H1 (cell line): ENCODE measurements around the gene MBNL2. TPM values are rescaled to one million over a fixed set of nuclear protein-coding genes. Genes with fewer than 3 reads are reported as not detected.

Experiments used
- CTCF ChIA-PET: fragments of 300-600 bp; sonication (Branson Sonifier 250); formaldehyde crosslinking; loops from one replicate; lab custom pipeline; 2021; ENCODE audit not compliant: partially characterized antibody; lab: Charles Lee
- POLR2A ChIA-PET: fragments of 300-600 bp; sonication (Branson Sonifier 250); formaldehyde crosslinking; loops from one replicate; lab custom pipeline; 2021; ENCODE audit warnings: inconsistent platforms; ENCODE audit not compliant: partially characterized antibody; lab: Charles Lee
- DNase-seq, 2 experiments: peaks; one replicate each; pipeline versions ENCODE4 v3.0.0 to v3.0.0-alpha.2; 2010 to 2022; ENCODE audit warnings: low spot score in 2 of 2, low read depth in 1 of 2, mixed read lengths in 1 of 2
- FAIRE-seq: peaks from 2 replicates; lab custom pipeline; 2011; peaks lifted over from hg19 to GRCh38; lab: Jason Lieb, UNC
- H2AFZ ChIP-seq: 2 replicates; pipeline ENCODE4 v1.8.1; 2012; ENCODE audit warnings: low read length, inconsistent platforms
- H2AK5ac ChIP-seq: 2 replicates; pipeline ENCODE4 v1.6.1; 2013; ENCODE audit warnings: low read depth, low read length
- H2BK120ac ChIP-seq: replicated peaks from 2 replicates; pipeline ENCODE3; 2013; ENCODE audit warnings: low read depth, low read length, inconsistent platforms
- H2BK12ac ChIP-seq: 2 replicates; pipeline ENCODE4 v1.6.1; 2013; ENCODE audit warnings: low read depth, low read length
- H2BK15ac ChIP-seq: 2 replicates; pipeline ENCODE4 v1.6.1; 2013; ENCODE audit warnings: low read length
- H2BK20ac ChIP-seq: 2 replicates; pipeline ENCODE4 v1.6.1; 2013; ENCODE audit warnings: low read length
- H2BK5ac ChIP-seq: 2 replicates; pipeline ENCODE4 v1.6.1; 2013; ENCODE audit warnings: low read depth, low read length
- H3K14ac ChIP-seq: 2 replicates; pipeline ENCODE4 v1.6.1; 2013; ENCODE audit warnings: inconsistent platforms; ENCODE audit not compliant: insufficient read length
- H3K18ac ChIP-seq: 2 replicates; pipeline ENCODE4 v1.6.1; 2013; ENCODE audit warnings: low read length; ENCODE audit errors: extremely low read depth
- H3K23ac ChIP-seq: 2 replicates; pipeline ENCODE4 v1.6.1; 2013; ENCODE audit warnings: inconsistent platforms; ENCODE audit not compliant: insufficient read length
- H3K23me2 ChIP-seq: 2 replicates; pipeline ENCODE4 v1.6.1; 2013; ENCODE audit warnings: low read depth, low read length
- H3K27ac ChIP-seq: 2 replicates; pipeline ENCODE4 v1.6.1; 2011; ENCODE audit warnings: low read depth, low read length, inconsistent platforms
- H3K27me3 ChIP-seq, 4 experiments: replicated peaks in 1 of 4; 1 replicate in 1 of 4; 2 replicates in 3 of 4; pipeline versions ENCODE4 v1.6.1 to v1.8.1; 2011 to 2013; ENCODE audit warnings: low read length in 3 of 4, mild to moderate bottlenecking in 3 of 4, inconsistent platforms in 2 of 4, mixed read lengths in 2 of 4, moderate library complexity in 1 of 4; ENCODE audit not compliant: control insufficient read depth in 3 of 4, insufficient read depth in 3 of 4; ENCODE audit errors: extremely low read depth in 1 of 4
- H3K36me3 ChIP-seq, 4 experiments: 2 replicates each; pipeline versions ENCODE4 v1.6.1 to v1.8.1; 2011 to 2013; ENCODE audit warnings: mild to moderate bottlenecking in 4 of 4, low read length in 3 of 4, moderate library complexity in 2 of 4, control low read depth in 1 of 4, inconsistent platforms in 1 of 4; ENCODE audit not compliant: insufficient read depth in 4 of 4, control insufficient read depth in 2 of 4
- H3K4ac ChIP-seq: replicated peaks from 2 replicates; pipeline ENCODE3; 2013; ENCODE audit warnings: low read length, low read depth, mixed read lengths, inconsistent platforms; ENCODE audit not compliant: insufficient read length
- H3K4me1 ChIP-seq, 4 experiments: replicated peaks in 1 of 4; 1 replicate in 1 of 4; 2 replicates in 3 of 4; pipeline versions ENCODE4 v1.6.1 to v1.8.1; 2011 to 2013; ENCODE audit warnings: low read length in 3 of 4, inconsistent platforms in 2 of 4, mixed read lengths in 1 of 4; ENCODE audit not compliant: insufficient read depth in 4 of 4, control insufficient read depth in 3 of 4
- H3K4me2 ChIP-seq, 2 experiments: 2 replicates each; pipeline versions ENCODE4 v1.6.1 to v1.8.1; 2011 to 2013; ENCODE audit warnings: low read depth in 2 of 2, low read length in 2 of 2, control low read depth in 1 of 2, inconsistent platforms in 1 of 2, mild to moderate bottlenecking in 1 of 2; ENCODE audit not compliant: insufficient read depth in 1 of 2
- H3K4me3 ChIP-seq, 4 experiments: fragments of 200-600, 300-600 bp in 1 of 4; sonication (generic), shearing (Covaris generic), sonication (Bioruptor Twin) in 1 of 4; 2 replicates each; pipeline versions ENCODE4 v1.5.1 to v1.8.1; 2011 to 2016; ENCODE audit warnings: low read length in 4 of 4, low read depth in 3 of 4, control low read depth in 2 of 4, inconsistent platforms in 2 of 4, mild to moderate bottlenecking in 2 of 4, mixed read lengths in 1 of 4, moderate library complexity in 1 of 4; ENCODE audit not compliant: insufficient read depth in 2 of 4; ENCODE audit errors: extremely low read depth in 1 of 4
- H3K56ac ChIP-seq: replicated peaks from 2 replicates; pipeline ENCODE3; 2013; ENCODE audit warnings: low read depth, mild to moderate bottlenecking, mixed read lengths, low read length, inconsistent platforms; ENCODE audit not compliant: insufficient read length
- H3K79me1 ChIP-seq: 2 replicates; pipeline ENCODE4 v1.6.1; 2013; ENCODE audit warnings: low read depth, low read length, control low read depth
- H3K79me2 ChIP-seq, 2 experiments: 2 replicates each; pipeline versions ENCODE4 v1.6.1 to v1.8.1; 2012 to 2013; ENCODE audit warnings: low read length in 2 of 2, mild to moderate bottlenecking in 2 of 2, inconsistent platforms in 1 of 2; ENCODE audit not compliant: insufficient read depth in 2 of 2, control insufficient read depth in 1 of 2
- H3K9ac ChIP-seq, 4 experiments: replicated peaks in 1 of 4; 1 replicate in 1 of 4; 2 replicates in 3 of 4; pipeline versions ENCODE4 v1.6.1 to v1.8.1; 2011 to 2013; ENCODE audit warnings: low read depth in 3 of 4, low read length in 3 of 4, control low read depth in 2 of 4, mild to moderate bottlenecking in 2 of 4, moderate library complexity in 2 of 4, inconsistent platforms in 1 of 4; ENCODE audit errors: extremely low read depth in 1 of 4
- H3K9me3 ChIP-seq, 2 experiments: 2 replicates each; pipeline versions ENCODE4 v1.6.1 to v1.8.1; 2012 to 2013; ENCODE audit warnings: mild to moderate bottlenecking in 2 of 2, moderate library complexity in 2 of 2, control low read depth in 1 of 2, inconsistent platforms in 1 of 2, low read depth in 1 of 2, low read length in 1 of 2, mixed read lengths in 1 of 2; ENCODE audit not compliant: insufficient read depth in 2 of 2
- H4K20me1 ChIP-seq, 2 experiments: replicated peaks in 1 of 2; 2 replicates each; pipeline versions ENCODE3 to v1.8.1; 2011 to 2013; ENCODE audit warnings: inconsistent platforms in 2 of 2, low read length in 2 of 2, mild to moderate bottlenecking in 1 of 2; ENCODE audit not compliant: insufficient read depth in 2 of 2, control insufficient read depth in 1 of 2
- H4K5ac ChIP-seq: 2 replicates; pipeline ENCODE4 v1.6.1; 2013; ENCODE audit warnings: low read length, low read depth, mixed read lengths, inconsistent platforms; ENCODE audit not compliant: insufficient read length
- H4K8ac ChIP-seq: 2 replicates; pipeline ENCODE4 v1.8.0; 2013; ENCODE audit warnings: mild to moderate bottlenecking, moderate library complexity, low read length, inconsistent platforms; ENCODE audit not compliant: insufficient read depth; ENCODE audit errors: extremely low read depth
- H4K91ac ChIP-seq: replicated peaks from 2 replicates; pipeline ENCODE3; 2013; ENCODE audit warnings: low read length, mixed read lengths, inconsistent platforms; ENCODE audit not compliant: insufficient read length
- CBX8 ChIP-seq: fragments of 300-800, 300-1000 bp; sonication (generic); IDR thresholded peaks from 2 replicates; pipeline ENCODE4 v1.7.1; 2016; ENCODE audit warnings: low read depth, low read length, borderline replicate concordance
- CEBPB ChIP-seq: IDR thresholded peaks from 2 replicates; pipeline ENCODE4 v1.6.1; 2012; ENCODE audit warnings: low read depth, low read length
- CHD1 ChIP-seq: IDR thresholded peaks from 2 replicates; pipeline ENCODE4 v1.6.1; 2012; ENCODE audit warnings: low read depth, low read length, improper control_type of control experiment
- CREB1 ChIP-seq: IDR thresholded peaks from 2 replicates; pipeline ENCODE4 v1.6.1; 2012; ENCODE audit warnings: inconsistent platforms
- CTBP2 ChIP-seq: IDR thresholded peaks from 2 replicates; pipeline ENCODE4 v1.7.0; 2011; ENCODE audit warnings: borderline replicate concordance, mild to moderate bottlenecking, moderate library complexity, mixed read lengths, low read length; ENCODE audit not compliant: insufficient read depth, insufficient read length
- CTCF ChIP-seq, 3 experiments: IDR thresholded peaks; 1 replicate in 2 of 3; 2 replicates in 1 of 3; pipeline versions ENCODE4 v1.5.1 to v1.6.1; 2011; ENCODE audit warnings: low read length in 3 of 3, mild to moderate bottlenecking in 3 of 3, inconsistent platforms in 2 of 3, low read depth in 1 of 3, moderate library complexity in 1 of 3; ENCODE audit not compliant: insufficient read depth in 1 of 3; ENCODE audit errors: control extremely low read depth in 1 of 3
- EGR1 ChIP-seq: IDR thresholded peaks from 2 replicates; pipeline ENCODE4 v1.6.1; 2011; ENCODE audit warnings: low read depth, low read length, borderline replicate concordance
- GABPA ChIP-seq: IDR thresholded peaks from 2 replicates; pipeline ENCODE4 v1.6.1; 2011; ENCODE audit warnings: mild to moderate bottlenecking, low read length, moderate library complexity, borderline replicate concordance; ENCODE audit not compliant: insufficient read depth
- MAFK ChIP-seq: IDR thresholded peaks from 2 replicates; pipeline ENCODE4 v1.6.1; 2012; ENCODE audit warnings: low read depth, mild to moderate bottlenecking, improper control_type of control experiment, low read length
- MAX ChIP-seq: IDR thresholded peaks from 2 replicates; pipeline ENCODE4 v1.6.1; 2012; ENCODE audit warnings: inconsistent platforms
- RXRA ChIP-seq: IDR thresholded peaks from 2 replicates; pipeline ENCODE4 v1.6.1; 2011; ENCODE audit warnings: low read depth, mild to moderate bottlenecking, low read length, moderate library complexity; ENCODE audit not compliant: insufficient read depth
- SAP30 ChIP-seq: fragments of 300-600 bp; sonication (generic); IDR thresholded peaks from 2 replicates; pipeline ENCODE4 v1.7.1; 2012; ENCODE audit warnings: low read length, moderate library complexity, mild to moderate bottlenecking, inconsistent platforms; ENCODE audit not compliant: insufficient read depth, insufficient replicate concordance
- WGBS, 2 experiments: shearing (Covaris generic) in 1 of 2; methylation state at CpG; one replicate each; pipeline versions ENCODE4 v1.1.6 to v1.1.7; 2013 to 2015; ENCODE audit warnings: low lambda C conversion rate in 2 of 2, mixed read lengths in 2 of 2, inconsistent platforms in 1 of 2, low coverage in 1 of 2, missing lambda C conversion rate in 1 of 2; ENCODE audit not compliant: insufficient replicate concordance in 2 of 2, insufficient coverage in 1 of 2, insufficient read length in 1 of 2; ENCODE audit errors: extremely low coverage in 1 of 2, missing lambda C conversion rate in 1 of 2; 5-methylcytosine and 5-hydroxymethylcytosine counted together
- polyA plus RNA-seq, 7 experiments: library from polyadenylated mRNA; depleted of rRNA in 3 of 7; stranded (reverse) in 5 of 7; unstranded in 2 of 7; fragments of >200 nt in 5 of 7; fragments of 200-250 nt in 2 of 7; gene quantifications; 1 replicate in 5 of 7; 2 replicates in 1 of 7; 4 replicates in 1 of 7; pipeline versions ENCODE4 v1.2.1 to v1.2.3, GENCODE V29; 2011 to 2013; ENCODE audit warnings: missing spikeins in 2 of 7, mixed read lengths in 2 of 7
- total RNA-seq: library from RNA; stranded (reverse); fragmentation: NEBNext Ultra II Directional; extraction: Animal tissue kit (Norgen Biotek cat#: 25700); gene quantifications from 2 replicates; pipeline ENCODE4 v1.2.1, GENCODE V29; 2021

The MBNL2 gene
- total and polyA plus RNA-seq, 2 of the 8 experiments (the other 6 are each of a cell fraction or from before 2014, with no cell fraction given), result 1.0 to 2.6 TPM

- no peak overlapping the region for H4K5ac ChIP-seq
- H3K23ac ChIP-seq, result no peak overlapping the region
- no peak overlapping the region for H3K4me3 ChIP-seq
- no peak overlapping the region for H2BK15ac ChIP-seq
- H2BK20ac ChIP-seq, result no peak overlapping the region
- no peak overlapping the region for H3K18ac ChIP-seq
- no peaks in the 10 kb centered on the region for H3K79me2 ChIP-seq
- no peak overlapping the region for H3K4ac ChIP-seq
- no peak for FAIRE-seq
- no peak overlapping the region for H3K4me2 ChIP-seq
- no peak overlapping the region for H2BK120ac ChIP-seq
- H3K9me3 ChIP-seq, result no peaks in the 10 kb centered on the region
- H3K27me3 ChIP-seq, result no peaks in the 10 kb centered on the region
- H2AK5ac ChIP-seq, result no peak overlapping the region
- no peaks in the 10 kb centered on the region; the same call in 1 of the 2 replicates for H3K23me2 ChIP-seq
- H2BK12ac ChIP-seq, result no peak overlapping the region
- WGBS, 2 experiments, result 93% methylated on average over 4 of the region's 4 CpGs; no CpG with 5 or more reads in 1 of the 2 experiments
- H3K4me1 ChIP-seq, result no peaks in the 10 kb centered on the region
- no peak overlapping the region for H3K27ac ChIP-seq
- no peak overlapping the region for H3K9ac ChIP-seq
- H3K14ac ChIP-seq, result no peak overlapping the region
- H4K91ac ChIP-seq, result no peak overlapping the region
- peaks cover 0 to 2% of the 10 kb centered on the region in 2 experiments for H4K20me1 ChIP-seq
- no peak overlapping the region for H2AFZ ChIP-seq
- no peaks in the 10 kb centered on the region for H3K36me3 ChIP-seq
- ChIA-PET CTCF (interaction anchor here (0.8 kb wide), 1 partner anchor 15 kb away, joined by 3 read pairs; no protein-coding TSS in a partner anchor), POLR2A (no interaction called here)
- H2BK5ac ChIP-seq, result no peak overlapping the region
- no peak for DNase-seq
- no peak overlapping the region for H4K8ac ChIP-seq
- no peak overlapping the region for H3K56ac ChIP-seq
- no peaks in the 10 kb centered on the region; the same call in 1 of the 2 replicates for H3K79me1 ChIP-seq
- TF ChIP-seq CREB1 (no peak), MAFK (no peak), MAX (no peak), RXRA (no peak), GABPA (no peak), CTCF (IDR thresholded peaks at IDR 0.05; ENCODE audit: control extremely low read depth in 1 of 3, insufficient read depth in 1 of 3, low read depth in 1 of 3, low read length in 3 of 3) (no peak), SAP30 (no peak), EGR1 (no peak), CTBP2 (no peak), CEBPB (no peak), CBX8 (no peak), CHD1 (no peak)
These were observed 60.6 kb downstream of the MBNL2 start for GRCh38 chr13:97282705-97283104.
